MM.1S (cell line): ENCODE data around the gene RPUSD1.

Source experiments
- DNase-seq: peaks from one replicate; pipeline ENCODE4 v3.0.0-alpha.2; 2015
- H2AFZ ChIP-seq: fragments of 300-600 bp; sonication (generic); 2 replicates; pipeline ENCODE4 v1.6.0; 2016; ENCODE audit warnings: antibody characterized with exemption, low read length
- H3F3A ChIP-seq: fragments of 300-600 bp; sonication (generic); 2 replicates; pipeline ENCODE4 v1.6.1; 2016; ENCODE audit warnings: mild to moderate bottlenecking, antibody characterized with exemption, low read length, moderate library complexity, mixed read lengths; ENCODE audit not compliant: insufficient read depth
- H3K27ac ChIP-seq: fragments of 300-600 bp; sonication (generic); 2 replicates; pipeline ENCODE4 v1.5.1; 2016; ENCODE audit warnings: mild to moderate bottlenecking, low read length
- H3K27me3 ChIP-seq: fragments of 300-600 bp; sonication (generic); replicated peaks from 2 replicates; pipeline ENCODE4 v1.6.0; 2016; ENCODE audit warnings: low read length; ENCODE audit not compliant: insufficient read depth
- H3K36me3 ChIP-seq: fragments of 300-600 bp; sonication (generic); replicated peaks from 2 replicates; pipeline ENCODE4 v1.6.1; 2016; ENCODE audit warnings: mild to moderate bottlenecking, low read length, mixed read lengths; ENCODE audit not compliant: insufficient read depth
- H3K4me1 ChIP-seq: fragments of 300-600 bp; sonication (generic); 2 replicates; pipeline ENCODE4 v1.6.1; 2016; ENCODE audit warnings: low read length, mixed read lengths
- H3K4me2 ChIP-seq: fragments of 300-600 bp; sonication (generic); 2 replicates; pipeline ENCODE4 v1.6.0; 2016; ENCODE audit warnings: low read depth, low read length
- H3K4me3 ChIP-seq: fragments of 300-600 bp; sonication (generic); 2 replicates; pipeline ENCODE4 v1.5.1; 2016; ENCODE audit warnings: low read length, mixed read lengths
- H3K79me2 ChIP-seq: fragments of 300-600 bp; sonication (generic); 2 replicates; pipeline ENCODE4 v1.6.1; 2016; ENCODE audit warnings: mixed run types, low read length, mixed read lengths
- H3K9ac ChIP-seq: fragments of 300-600 bp; sonication (generic); 2 replicates; pipeline ENCODE4 v1.6.1; 2016; ENCODE audit warnings: low read length, mixed read lengths
- H3K9me2 ChIP-seq: fragments of 300-600 bp; sonication (generic); replicated peaks from 2 replicates; pipeline ENCODE4 v1.6.1; 2016; ENCODE audit warnings: mild to moderate bottlenecking, low read length, mixed read lengths; ENCODE audit not compliant: insufficient read depth
- H3K9me3 ChIP-seq: fragments of 300-600 bp; sonication (generic); replicated peaks from 2 replicates; pipeline ENCODE4 v1.6.1; 2016; ENCODE audit warnings: mild to moderate bottlenecking, low read length, mixed read lengths; ENCODE audit not compliant: insufficient read depth
- H4K20me1 ChIP-seq: fragments of 300-600 bp; sonication (generic); 2 replicates; pipeline ENCODE4 v1.6.1; 2016; ENCODE audit warnings: mild to moderate bottlenecking, low read length, moderate library complexity, mixed read lengths; ENCODE audit not compliant: insufficient read depth
- CTCF ChIP-seq: fragments of 300-600 bp; sonication (generic); IDR thresholded peaks from 2 replicates; pipeline ENCODE4 v1.5.1; 2016; ENCODE audit warnings: antibody characterized with exemption, low read length, mixed read lengths
- EZH2 ChIP-seq: fragments of 300-600 bp; sonication (generic); optimal IDR thresholded peaks from 2 replicates; pipeline ENCODE3; 2017; ENCODE audit warnings: low read depth, mild to moderate bottlenecking, antibody characterized with exemption, low read length, mixed read lengths
- EZH2phosphoT487 ChIP-seq: fragments of 300-600 bp; sonication (generic); IDR thresholded peaks from 2 replicates; pipeline ENCODE4 v1.6.1; 2018; ENCODE audit warnings: antibody characterized with exemption, low read length

Gene RPUSD1

GRCh38 chr16:740764-741505 lies 47.2 kb downstream of the RPUSD1 start, which contains the start of gene CIAO3:
TSS of gene CIAO3 (minus strand) at chr16:740997. CDS start at chr16:740985, 12 bp downstream.
- H3K4me1 ChIP-seq: peaks cover 23% of the 10 kb centered on the region
- TF ChIP-seq CTCF (peak; percentile 86), EZH2phosphoT487 (no peak)

GRCh38 chr16:740459-740763 lies 47.8 kb downstream of the RPUSD1 start:
- H3K36me3 ChIP-seq: no peaks in the 10 kb centered on the region
- H3K9me2 ChIP-seq: no peaks in the 10 kb centered on the region
- peak overlapping the region; percentile 93 for H3K9ac ChIP-seq
- peaks cover 18% of the 10 kb centered on the region for H3F3A ChIP-seq
- peak overlapping the region; percentile 96 for H3K4me3 ChIP-seq
- H4K20me1 ChIP-seq: no peaks in the 10 kb centered on the region
- H3K79me2 ChIP-seq: peaks cover 15% of the 10 kb centered on the region
- H2AFZ ChIP-seq: peak overlapping the region; percentile 98
- H3K27ac ChIP-seq: no peak overlapping the region
- H3K4me2 ChIP-seq: peak overlapping the region; percentile 94
- TF ChIP-seq EZH2phosphoT487: no peak
- TF ChIP-seq EZH2: no peak
- peaks cover 19% of the 10 kb centered on the region for H3K27me3 ChIP-seq
- DNase-seq: no peak
- H3K9me3 ChIP-seq: no peaks in the 10 kb centered on the region
- peaks cover 29% of the 10 kb centered on the region for H3K4me1 ChIP-seq

More at GRCh38 chr16:740764-741505, 47.2 kb downstream of the RPUSD1 start, which contains the start of gene CIAO3:
- no peaks in the 10 kb centered on the region for H3K9me2 ChIP-seq
- no peak within 1 kb of the TSS for H3K27ac ChIP-seq
- H3K9me3 ChIP-seq: no peaks in the 10 kb centered on the region
- peaks cover 24% of the 10 kb centered on the region for H3K27me3 ChIP-seq
- peak within 1 kb of the TSS; percentile 94 for H3K4me2 ChIP-seq
- H3F3A ChIP-seq: peaks cover 13% of the 10 kb centered on the region
- peak; percentile 93 for DNase-seq
- H3K4me3 ChIP-seq: peak within 1 kb of the TSS; percentile 96
- peak within 1 kb of the TSS; percentile 93 for H3K9ac ChIP-seq
- no peaks in the 10 kb centered on the region for H4K20me1 ChIP-seq
- H3K79me2 ChIP-seq: peaks cover 15% of the 10 kb centered on the region
- no peaks in the 10 kb centered on the region for H3K36me3 ChIP-seq
- H2AFZ ChIP-seq: peak within 1 kb of the TSS; percentile 98

GRCh38 chr16:739560-740458 lies 48.4 kb downstream of the RPUSD1 start:
- no peaks in the 10 kb centered on the region for H3K9me2 ChIP-seq
- H3K4me1 ChIP-seq: peaks cover 35% of the 10 kb centered on the region
- no peaks in the 10 kb centered on the region for H3K9me3 ChIP-seq
- peak overlapping the region; percentile 93 for H3K9ac ChIP-seq
- peak overlapping the region; percentile 94 for H3K4me2 ChIP-seq
- no peak for DNase-seq
- peaks cover 24% of the 10 kb centered on the region for H3F3A ChIP-seq
- no peaks in the 10 kb centered on the region for H3K36me3 ChIP-seq
- TF ChIP-seq EZH2 (no peak), EZH2phosphoT487 (no peak), CTCF (no peak)
- no peak overlapping the region for H3K27ac ChIP-seq
- no peaks in the 10 kb centered on the region for H4K20me1 ChIP-seq
- peaks cover 18% of the 10 kb centered on the region for H3K27me3 ChIP-seq
- peaks cover 15% of the 10 kb centered on the region for H3K79me2 ChIP-seq
- peak overlapping the region; percentile 96 for H3K4me3 ChIP-seq
- H2AFZ ChIP-seq: peak overlapping the region; percentile 98
